H1 (cell line): ENCODE data around the gene KIF3B. TPM values are rescaled to one million over a fixed set of nuclear protein-coding genes. Genes with fewer than 3 reads are reported as not detected.

ENCODE experiments used
- CTCF ChIA-PET: fragments of 300-600 bp; sonication (Branson Sonifier 250); formaldehyde crosslinking; loops from one replicate; lab custom pipeline; 2021; ENCODE audit not compliant: partially characterized antibody; lab: Charles Lee
- POLR2A ChIA-PET: fragments of 300-600 bp; sonication (Branson Sonifier 250); formaldehyde crosslinking; loops from one replicate; lab custom pipeline; 2021; ENCODE audit warnings: inconsistent platforms; ENCODE audit not compliant: partially characterized antibody; lab: Charles Lee
- DNase-seq, 2 experiments: peaks; one replicate each; pipeline versions ENCODE4 v3.0.0 to v3.0.0-alpha.2; 2010 to 2022; ENCODE audit warnings: low spot score in 2 of 2, low read depth in 1 of 2, mixed read lengths in 1 of 2
- FAIRE-seq: peaks from 2 replicates; lab custom pipeline; 2011; peaks lifted over from hg19 to GRCh38; lab: Jason Lieb, UNC
- H2AFZ ChIP-seq: 2 replicates; pipeline ENCODE4 v1.8.1; 2012; ENCODE audit warnings: low read length, inconsistent platforms
- H2AK5ac ChIP-seq: 2 replicates; pipeline ENCODE4 v1.6.1; 2013; ENCODE audit warnings: low read depth, low read length
- H2BK120ac ChIP-seq: replicated peaks from 2 replicates; pipeline ENCODE3; 2013; ENCODE audit warnings: low read depth, low read length, inconsistent platforms
- H2BK12ac ChIP-seq: 2 replicates; pipeline ENCODE4 v1.6.1; 2013; ENCODE audit warnings: low read depth, low read length
- H2BK15ac ChIP-seq: 2 replicates; pipeline ENCODE4 v1.6.1; 2013; ENCODE audit warnings: low read length
- H2BK20ac ChIP-seq: 2 replicates; pipeline ENCODE4 v1.6.1; 2013; ENCODE audit warnings: low read length
- H2BK5ac ChIP-seq: 2 replicates; pipeline ENCODE4 v1.6.1; 2013; ENCODE audit warnings: low read depth, low read length
- H3K14ac ChIP-seq: 2 replicates; pipeline ENCODE4 v1.6.1; 2013; ENCODE audit warnings: inconsistent platforms; ENCODE audit not compliant: insufficient read length
- H3K18ac ChIP-seq: 2 replicates; pipeline ENCODE4 v1.6.1; 2013; ENCODE audit warnings: low read length; ENCODE audit errors: extremely low read depth
- H3K23ac ChIP-seq: 2 replicates; pipeline ENCODE4 v1.6.1; 2013; ENCODE audit warnings: inconsistent platforms; ENCODE audit not compliant: insufficient read length
- H3K23me2 ChIP-seq: 2 replicates; pipeline ENCODE4 v1.6.1; 2013; ENCODE audit warnings: low read depth, low read length
- H3K27ac ChIP-seq: 2 replicates; pipeline ENCODE4 v1.6.1; 2011; ENCODE audit warnings: low read depth, low read length, inconsistent platforms
- H3K27me3 ChIP-seq, 4 experiments: replicated peaks in 1 of 4; 1 replicate in 1 of 4; 2 replicates in 3 of 4; pipeline versions ENCODE4 v1.6.1 to v1.8.1; 2011 to 2013; ENCODE audit warnings: low read length in 3 of 4, mild to moderate bottlenecking in 3 of 4, inconsistent platforms in 2 of 4, mixed read lengths in 2 of 4, moderate library complexity in 1 of 4; ENCODE audit not compliant: control insufficient read depth in 3 of 4, insufficient read depth in 3 of 4; ENCODE audit errors: extremely low read depth in 1 of 4
- H3K36me3 ChIP-seq, 4 experiments: 2 replicates each; pipeline versions ENCODE4 v1.6.1 to v1.8.1; 2011 to 2013; ENCODE audit warnings: mild to moderate bottlenecking in 4 of 4, low read length in 3 of 4, moderate library complexity in 2 of 4, control low read depth in 1 of 4, inconsistent platforms in 1 of 4; ENCODE audit not compliant: insufficient read depth in 4 of 4, control insufficient read depth in 2 of 4
- H3K4ac ChIP-seq: replicated peaks from 2 replicates; pipeline ENCODE3; 2013; ENCODE audit warnings: low read length, low read depth, mixed read lengths, inconsistent platforms; ENCODE audit not compliant: insufficient read length
- H3K4me1 ChIP-seq, 4 experiments: replicated peaks in 1 of 4; 1 replicate in 1 of 4; 2 replicates in 3 of 4; pipeline versions ENCODE4 v1.6.1 to v1.8.1; 2011 to 2013; ENCODE audit warnings: low read length in 3 of 4, inconsistent platforms in 2 of 4, mixed read lengths in 1 of 4; ENCODE audit not compliant: insufficient read depth in 4 of 4, control insufficient read depth in 3 of 4
- H3K4me2 ChIP-seq, 2 experiments: 2 replicates each; pipeline versions ENCODE4 v1.6.1 to v1.8.1; 2011 to 2013; ENCODE audit warnings: low read depth in 2 of 2, low read length in 2 of 2, control low read depth in 1 of 2, inconsistent platforms in 1 of 2, mild to moderate bottlenecking in 1 of 2; ENCODE audit not compliant: insufficient read depth in 1 of 2
- H3K4me3 ChIP-seq, 4 experiments: fragments of 200-600, 300-600 bp in 1 of 4; sonication (generic), shearing (Covaris generic), sonication (Bioruptor Twin) in 1 of 4; 2 replicates each; pipeline versions ENCODE4 v1.5.1 to v1.8.1; 2011 to 2016; ENCODE audit warnings: low read length in 4 of 4, low read depth in 3 of 4, control low read depth in 2 of 4, inconsistent platforms in 2 of 4, mild to moderate bottlenecking in 2 of 4, mixed read lengths in 1 of 4, moderate library complexity in 1 of 4; ENCODE audit not compliant: insufficient read depth in 2 of 4; ENCODE audit errors: extremely low read depth in 1 of 4
- H3K56ac ChIP-seq: replicated peaks from 2 replicates; pipeline ENCODE3; 2013; ENCODE audit warnings: low read depth, mild to moderate bottlenecking, mixed read lengths, low read length, inconsistent platforms; ENCODE audit not compliant: insufficient read length
- H3K79me1 ChIP-seq: 2 replicates; pipeline ENCODE4 v1.6.1; 2013; ENCODE audit warnings: low read depth, low read length, control low read depth
- H3K79me2 ChIP-seq, 2 experiments: 2 replicates each; pipeline versions ENCODE4 v1.6.1 to v1.8.1; 2012 to 2013; ENCODE audit warnings: low read length in 2 of 2, mild to moderate bottlenecking in 2 of 2, inconsistent platforms in 1 of 2; ENCODE audit not compliant: insufficient read depth in 2 of 2, control insufficient read depth in 1 of 2
- H3K9ac ChIP-seq, 4 experiments: replicated peaks in 1 of 4; 1 replicate in 1 of 4; 2 replicates in 3 of 4; pipeline versions ENCODE4 v1.6.1 to v1.8.1; 2011 to 2013; ENCODE audit warnings: low read depth in 3 of 4, low read length in 3 of 4, control low read depth in 2 of 4, mild to moderate bottlenecking in 2 of 4, moderate library complexity in 2 of 4, inconsistent platforms in 1 of 4; ENCODE audit errors: extremely low read depth in 1 of 4
- H3K9me3 ChIP-seq, 2 experiments: 2 replicates each; pipeline versions ENCODE4 v1.6.1 to v1.8.1; 2012 to 2013; ENCODE audit warnings: mild to moderate bottlenecking in 2 of 2, moderate library complexity in 2 of 2, control low read depth in 1 of 2, inconsistent platforms in 1 of 2, low read depth in 1 of 2, low read length in 1 of 2, mixed read lengths in 1 of 2; ENCODE audit not compliant: insufficient read depth in 2 of 2
- H4K20me1 ChIP-seq, 2 experiments: replicated peaks in 1 of 2; 2 replicates each; pipeline versions ENCODE3 to v1.8.1; 2011 to 2013; ENCODE audit warnings: inconsistent platforms in 2 of 2, low read length in 2 of 2, mild to moderate bottlenecking in 1 of 2; ENCODE audit not compliant: insufficient read depth in 2 of 2, control insufficient read depth in 1 of 2
- H4K5ac ChIP-seq: 2 replicates; pipeline ENCODE4 v1.6.1; 2013; ENCODE audit warnings: low read length, low read depth, mixed read lengths, inconsistent platforms; ENCODE audit not compliant: insufficient read length
- H4K8ac ChIP-seq: 2 replicates; pipeline ENCODE4 v1.8.0; 2013; ENCODE audit warnings: mild to moderate bottlenecking, moderate library complexity, low read length, inconsistent platforms; ENCODE audit not compliant: insufficient read depth; ENCODE audit errors: extremely low read depth
- H4K91ac ChIP-seq: replicated peaks from 2 replicates; pipeline ENCODE3; 2013; ENCODE audit warnings: low read length, mixed read lengths, inconsistent platforms; ENCODE audit not compliant: insufficient read length
- CHD2 ChIP-seq: IDR thresholded peaks from 2 replicates; pipeline ENCODE4 v1.6.1; 2012; ENCODE audit warnings: low read length, improper control_type of control experiment
- GABPA ChIP-seq: IDR thresholded peaks from 2 replicates; pipeline ENCODE4 v1.6.1; 2011; ENCODE audit warnings: mild to moderate bottlenecking, low read length, moderate library complexity, borderline replicate concordance; ENCODE audit not compliant: insufficient read depth
- KDM4A ChIP-seq: IDR thresholded peaks from one replicate; pipeline ENCODE4 v1.7.1; 2012; ENCODE audit warnings: low read depth, mild to moderate bottlenecking, moderate library complexity, low read length, inconsistent platforms; ENCODE audit not compliant: severe bottlenecking
- RNF2 ChIP-seq: fragments of 200-900, 300-1000 bp; sonication (generic); IDR thresholded peaks from 2 replicates; pipeline ENCODE4 v1.7.1; 2016; ENCODE audit warnings: borderline replicate concordance, low read depth, mild to moderate bottlenecking, antibody characterized with exemption, low read length; ENCODE audit not compliant: poor library complexity, severe bottlenecking; ENCODE audit errors: missing control alignments
- TEAD4 ChIP-seq: IDR thresholded peaks from 2 replicates; pipeline ENCODE4 v1.6.1; 2012; ENCODE audit warnings: low read depth, low read length, inconsistent platforms, mixed read lengths
- YY1 ChIP-seq: IDR thresholded peaks from 2 replicates; pipeline ENCODE4 v1.6.1; 2011; ENCODE audit warnings: low read depth, mild to moderate bottlenecking, low read length
- WGBS, 2 experiments: shearing (Covaris generic) in 1 of 2; methylation state at CpG; one replicate each; pipeline versions ENCODE4 v1.1.6 to v1.1.7; 2013 to 2015; ENCODE audit warnings: low lambda C conversion rate in 2 of 2, mixed read lengths in 2 of 2, inconsistent platforms in 1 of 2, low coverage in 1 of 2, missing lambda C conversion rate in 1 of 2; ENCODE audit not compliant: insufficient replicate concordance in 2 of 2, insufficient coverage in 1 of 2, insufficient read length in 1 of 2; ENCODE audit errors: extremely low coverage in 1 of 2, missing lambda C conversion rate in 1 of 2; 5-methylcytosine and 5-hydroxymethylcytosine counted together
- polyA plus RNA-seq, 7 experiments: library from polyadenylated mRNA; depleted of rRNA in 3 of 7; stranded (reverse) in 5 of 7; unstranded in 2 of 7; fragments of >200 nt in 5 of 7; fragments of 200-250 nt in 2 of 7; gene quantifications; 1 replicate in 5 of 7; 2 replicates in 1 of 7; 4 replicates in 1 of 7; pipeline versions ENCODE4 v1.2.1 to v1.2.3, GENCODE V29; 2011 to 2013; ENCODE audit warnings: missing spikeins in 2 of 7, mixed read lengths in 2 of 7
- total RNA-seq: library from RNA; stranded (reverse); fragmentation: NEBNext Ultra II Directional; extraction: Animal tissue kit (Norgen Biotek cat#: 25700); gene quantifications from 2 replicates; pipeline ENCODE4 v1.2.1, GENCODE V29; 2021
- TF ChIP-seq, protein P1 (sequence below): IDR thresholded peaks from 2 replicates; pipeline ENCODE4 v1.6.1; 2012; ENCODE audit warnings: low read length, inconsistent platforms
- TF ChIP-seq, protein P2 (sequence below), 3 experiments: IDR thresholded peaks; 1 replicate in 2 of 3; 2 replicates in 1 of 3; pipeline versions ENCODE4 v1.5.1 to v1.6.1; 2011; ENCODE audit warnings: low read length in 3 of 3, mild to moderate bottlenecking in 3 of 3, inconsistent platforms in 2 of 3, low read depth in 1 of 3, moderate library complexity in 1 of 3; ENCODE audit not compliant: insufficient read depth in 1 of 3; ENCODE audit errors: control extremely low read depth in 1 of 3

The KIF3B gene
- total and polyA plus RNA-seq, 2 of the 8 experiments (the other 6 are each of a cell fraction or from before 2014, with no cell fraction given) = 10.1 to 22.4 TPM

DNA sequence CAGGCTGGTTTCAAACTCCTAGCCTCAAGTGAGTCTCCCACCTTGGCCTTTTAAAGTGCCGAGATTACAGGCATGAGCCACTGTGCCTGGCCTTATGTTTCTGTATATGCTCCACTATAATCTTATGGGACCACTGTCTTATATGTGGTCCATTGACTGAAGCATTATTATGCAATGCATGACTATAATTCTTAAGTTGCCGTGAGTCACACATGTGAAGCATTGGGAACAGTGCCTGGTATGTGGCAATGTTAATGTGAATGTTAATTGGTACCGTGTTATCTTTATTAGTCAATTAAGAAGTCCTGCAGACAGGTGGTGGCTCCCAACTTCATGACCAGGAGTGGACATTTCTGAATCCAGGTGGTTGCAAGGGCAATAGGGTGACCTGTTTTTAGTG is 66.0 kb downstream of the KIF3B start:
- POLR2A ChIA-PET = interaction anchor here (2.1 kb wide), 1 partner anchor 15 kb away, joined by 8 read pairs; the partner anchor contains the start of gene ASXL1

More for the DNA sequence above, 66.0 kb downstream of the KIF3B start:
- Histone ChIP-seq H3K27ac (no peak overlapping the region), H3K23me2 (no peaks in the 10 kb centered on the region), H3K23ac (no peak overlapping the region), H3K27me3 (no peaks in the 10 kb centered on the region), H3K79me2 (no peaks in the 10 kb centered on the region), H2BK12ac (no peak overlapping the region), H3K4me2 (no peak overlapping the region), H4K20me1 (no peaks in the 10 kb centered on the region), H3K9me3 (no peaks in the 10 kb centered on the region), H2AK5ac (no peak overlapping the region), H3K56ac (no peak overlapping the region), H2AFZ (no peak overlapping the region), H3K36me3 (no peaks in the 10 kb centered on the region), H2BK5ac (no peak overlapping the region), H2BK20ac (no peak overlapping the region), H3K79me1 (no peaks in the 10 kb centered on the region), H4K8ac (no peak overlapping the region), H3K14ac (no peak overlapping the region), H4K5ac (no peak overlapping the region), H3K4ac (no peak overlapping the region), H3K4me1 (peaks cover 0 to 11% (median 4%) of the 10 kb centered on the region in 4 experiments; a peak in 2 of 7 replicates), H3K4me3 (no peak overlapping the region), H2BK15ac (no peak overlapping the region), H3K9ac (no peak overlapping the region), H2BK120ac (no peak overlapping the region)
- no peak for FAIRE-seq
- 87% methylated on average over 3 of the region's 3 CpGs; no CpG with 5 or more reads in 1 of the 2 experiments for WGBS, 2 experiments
- CTCF ChIA-PET = interaction anchor here (0.6 kb wide), 1 partner anchor 1276 kb away, joined by 3 read pairs; no protein-coding TSS in a partner anchor
- DNase-seq = no peak
- TF ChIP-seq, protein P1, sequence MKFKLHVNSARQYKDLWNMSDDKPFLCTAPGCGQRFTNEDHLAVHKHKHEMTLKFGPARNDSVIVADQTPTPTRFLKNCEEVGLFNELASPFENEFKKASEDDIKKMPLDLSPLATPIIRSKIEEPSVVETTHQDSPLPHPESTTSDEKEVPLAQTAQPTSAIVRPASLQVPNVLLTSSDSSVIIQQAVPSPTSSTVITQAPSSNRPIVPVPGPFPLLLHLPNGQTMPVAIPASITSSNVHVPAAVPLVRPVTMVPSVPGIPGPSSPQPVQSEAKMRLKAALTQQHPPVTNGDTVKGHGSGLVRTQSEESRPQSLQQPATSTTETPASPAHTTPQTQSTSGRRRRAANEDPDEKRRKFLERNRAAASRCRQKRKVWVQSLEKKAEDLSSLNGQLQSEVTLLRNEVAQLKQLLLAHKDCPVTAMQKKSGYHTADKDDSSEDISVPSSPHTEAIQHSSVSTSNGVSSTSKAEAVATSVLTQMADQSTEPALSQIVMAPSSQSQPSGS = no peak
- TF ChIP-seq KDM4A (no peak), YY1 (no peak), TEAD4 (no peak), CHD2 (no peak), RNF2 (no peak), GABPA (no peak)
- TF ChIP-seq, protein P2, sequence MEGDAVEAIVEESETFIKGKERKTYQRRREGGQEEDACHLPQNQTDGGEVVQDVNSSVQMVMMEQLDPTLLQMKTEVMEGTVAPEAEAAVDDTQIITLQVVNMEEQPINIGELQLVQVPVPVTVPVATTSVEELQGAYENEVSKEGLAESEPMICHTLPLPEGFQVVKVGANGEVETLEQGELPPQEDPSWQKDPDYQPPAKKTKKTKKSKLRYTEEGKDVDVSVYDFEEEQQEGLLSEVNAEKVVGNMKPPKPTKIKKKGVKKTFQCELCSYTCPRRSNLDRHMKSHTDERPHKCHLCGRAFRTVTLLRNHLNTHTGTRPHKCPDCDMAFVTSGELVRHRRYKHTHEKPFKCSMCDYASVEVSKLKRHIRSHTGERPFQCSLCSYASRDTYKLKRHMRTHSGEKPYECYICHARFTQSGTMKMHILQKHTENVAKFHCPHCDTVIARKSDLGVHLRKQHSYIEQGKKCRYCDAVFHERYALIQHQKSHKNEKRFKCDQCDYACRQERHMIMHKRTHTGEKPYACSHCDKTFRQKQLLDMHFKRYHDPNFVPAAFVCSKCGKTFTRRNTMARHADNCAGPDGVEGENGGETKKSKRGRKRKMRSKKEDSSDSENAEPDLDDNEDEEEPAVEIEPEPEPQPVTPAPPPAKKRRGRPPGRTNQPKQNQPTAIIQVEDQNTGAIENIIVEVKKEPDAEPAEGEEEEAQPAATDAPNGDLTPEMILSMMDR (IDR thresholded peaks at IDR 0.05; ENCODE audit: control extremely low read depth in 1 of 3, insufficient read depth in 1 of 3, low read depth in 1 of 3, low read length in 3 of 3) = no peak
- TF ChIP-seq, all 59 proteins: peak for 0
- H3K18ac ChIP-seq = no peak overlapping the region
- H4K91ac ChIP-seq = no peak overlapping the region
